HFFc6 (cell line): ENCODE measurements around the gene FGD6. TPM values are rescaled to one million over a fixed set of nuclear protein-coding genes. Genes with fewer than 3 reads are reported as not detected.

Experiments used
- DNase-seq: peaks from one replicate; pipeline ENCODE4 v3.0.0-alpha.2; 2018
- H3K27ac Mint-ChIP-seq: 2 replicates; pipeline ENCODE4 v1.8.0; 2020; ENCODE audit warnings: mild to moderate bottlenecking, mixed read lengths
- H3K27me3 Mint-ChIP-seq: 2 replicates; pipeline ENCODE4 v1.8.0; 2021; ENCODE audit warnings: mild to moderate bottlenecking, moderate library complexity, mixed read lengths; ENCODE audit not compliant: insufficient read depth
- H3K36me3 Mint-ChIP-seq: 2 replicates; pipeline ENCODE4 v1.8.0; 2021; ENCODE audit warnings: low read depth, mixed read lengths
- H3K4me1 Mint-ChIP-seq: 2 replicates; pipeline ENCODE4 v1.8.0; 2020; ENCODE audit warnings: low read depth, mixed read lengths
- H3K4me3 Mint-ChIP-seq: 2 replicates; pipeline ENCODE4 v1.8.0; 2020; ENCODE audit warnings: mild to moderate bottlenecking, moderate library complexity, mixed read lengths
- H3K9me3 Mint-ChIP-seq: 2 replicates; pipeline ENCODE4 v1.8.0; 2020; ENCODE audit warnings: mild to moderate bottlenecking, mixed read lengths
- CTCF ChIP-seq: fragments of 200-600 bp; sonication (generic); IDR thresholded peaks from 2 replicates; pipeline ENCODE4 v1.5.0; 2021; ENCODE audit warnings: antibody characterized with exemption, mild to moderate bottlenecking
- long read RNA-seq: library from polyadenylated mRNA; unstranded; transcript quantifications from one replicate; pipeline ENCODE4 v2.0.0, GENCODE V29; 2019
- total RNA-seq, 6 experiments: library from RNA; stranded (reverse); fragmentation: NEBNext Ultra II Directional; extraction: Animal tissue kit (Norgen Biotek cat#: 25700); gene quantifications; 2 replicates in 1 of 6; 3 replicates in 5 of 6; pipeline ENCODE4 v1.2.3, GENCODE V29; 2021

Gene FGD6
- total RNA-seq = 1 to 10 TPM; 5.5 to 6.6 (median 6.0) TPM
- long read RNA-seq, full-length matches to known transcripts = 2 of 4 reads
- long read RNA-seq, partial matches to known transcripts = 1 of 4 reads
- long read RNA-seq, other reads (novel, unspliced or antisense) = 1 of 4 reads

GRCh38 chr12:95217377-95218149 is at the start of gene FGD6, which contains the start of gene VEZT:
TSS of gene FGD6 (minus strand) at chr12:95217467. CDS start at chr12:95217240, 227 bp downstream.
TSS of gene VEZT (plus strand) at chr12:95217807. CDS start at chr12:95217851, 44 bp downstream.
- Mint-ChIP-seq H3K27me3 (no peaks in the 10 kb centered on the region; the same call in 1 of the 2 replicates), H3K9me3 (no peaks in the 10 kb centered on the region), H3K36me3 (peaks cover 15% of the 10 kb centered on the region), H3K27ac (peak within 1 kb of the TSS; percentile 96), H3K4me3 (peak within 1 kb of the TSS; percentile 96), H3K4me1 (peaks cover 58% of the 10 kb centered on the region)
- TF ChIP-seq CTCF = peak; percentile 80
- peak; percentile 99 for DNase-seq

GRCh38 chr12:95266254-95266653 is 49.0 kb upstream of the FGD6 start:
- no peak for TF ChIP-seq CTCF

GRCh38 chr12:95265765-95266164 is 48.5 kb upstream of the FGD6 start:
- H3K27ac Mint-ChIP-seq = no peak overlapping the region
- H3K9me3 Mint-ChIP-seq = no peaks in the 10 kb centered on the region
- no peak overlapping the region for H3K4me3 Mint-ChIP-seq
- H3K4me1 Mint-ChIP-seq = peaks cover 12% of the 10 kb centered on the region
- no peak for DNase-seq
- H3K36me3 Mint-ChIP-seq = peaks cover 13% of the 10 kb centered on the region
- TF ChIP-seq CTCF = peak; percentile 36; the same call in 1 of the 2 replicates
- no peaks in the 10 kb centered on the region for H3K27me3 Mint-ChIP-seq

More at GRCh38 chr12:95266254-95266653, 49.0 kb upstream of the FGD6 start:
- no peaks in the 10 kb centered on the region for H3K27me3 Mint-ChIP-seq
- H3K4me1 Mint-ChIP-seq = peaks cover 12% of the 10 kb centered on the region
- no peaks in the 10 kb centered on the region for H3K9me3 Mint-ChIP-seq
- H3K27ac Mint-ChIP-seq = no peak overlapping the region
- H3K36me3 Mint-ChIP-seq = peaks cover 11% of the 10 kb centered on the region
- H3K4me3 Mint-ChIP-seq = no peak overlapping the region
- DNase-seq = no peak

- Mint-ChIP-seq H3K36me3 (peaks cover 19% of the 10 kb centered on the region), H3K4me1 (peaks cover 28% of the 10 kb centered on the region), H3K9me3 (no peaks in the 10 kb centered on the region), H3K27me3 (no peaks in the 10 kb centered on the region), H3K27ac (peak overlapping the region; percentile 33; the same call in 1 of the 2 replicates), H3K4me3 (no peak overlapping the region)
- no peak for DNase-seq
- TF ChIP-seq CTCF = no peak
Observed at GRCh38 chr12:95262808-95263207, 45.5 kb upstream of the FGD6 start.

GRCh38 chr12:95261109-95261508 is 43.8 kb upstream of the FGD6 start:
- no peaks in the 10 kb centered on the region for H3K9me3 Mint-ChIP-seq
- DNase-seq = no peak
- peaks cover 33% of the 10 kb centered on the region for H3K4me1 Mint-ChIP-seq
- TF ChIP-seq CTCF = no peak
- no peak overlapping the region for H3K4me3 Mint-ChIP-seq
- H3K27me3 Mint-ChIP-seq = no peaks in the 10 kb centered on the region
- peaks cover 33% of the 10 kb centered on the region for H3K36me3 Mint-ChIP-seq
- H3K27ac Mint-ChIP-seq = no peak overlapping the region
